HG03575 (cell line): ENCODE data around the gene OR10H2.
"Not testable (repeated sequence)": the region's sequence is repeated elsewhere in the genome, so short reads cannot be mapped to it uniquely, and the experiment has no call there.

Experiments used
- ATAC-seq: cut with Tn5 transposase; IDR thresholded peaks from one replicate; pipeline ENCODE4 v1.9.1; 2021; ENCODE audit not compliant: unreplicated experiment, insufficient number of reproducible peaks, low FRiP score; ENCODE audit errors: extremely low read depth

OR10H2 gene

GRCh38 chr19:15758379-15758778 lies 30.6 kb downstream of the OR10H2 start:
- no peak for ATAC-seq

GRCh38 chr19:15759962-15760565 lies 32.2 kb downstream of the OR10H2 start:
- ATAC-seq: no peak

GRCh38 chr19:15769586-15769985 lies 41.8 kb downstream of the OR10H2 start:
- ATAC-seq: no peak

- ATAC-seq: not testable (repeated sequence)
Observed at GRCh38 chr19:15774159-15774558, 46.3 kb downstream of the OR10H2 start.

- no peak for ATAC-seq
Observed at GRCh38 chr19:15775249-15775648, 47.4 kb downstream of the OR10H2 start.

- no peak for ATAC-seq
Observed at GRCh38 chr19:15776264-15776663, 48.4 kb downstream of the OR10H2 start.

GRCh38 chr19:15776991-15777970 lies 49.5 kb downstream of the OR10H2 start:
- no peak for ATAC-seq
